Measurements from ENCODE around the gene PRKAR2B.
A peak's percentile ranks its signal among the peaks of the same experiment; 100 is the strongest.

The PRKAR2B gene

DNA sequence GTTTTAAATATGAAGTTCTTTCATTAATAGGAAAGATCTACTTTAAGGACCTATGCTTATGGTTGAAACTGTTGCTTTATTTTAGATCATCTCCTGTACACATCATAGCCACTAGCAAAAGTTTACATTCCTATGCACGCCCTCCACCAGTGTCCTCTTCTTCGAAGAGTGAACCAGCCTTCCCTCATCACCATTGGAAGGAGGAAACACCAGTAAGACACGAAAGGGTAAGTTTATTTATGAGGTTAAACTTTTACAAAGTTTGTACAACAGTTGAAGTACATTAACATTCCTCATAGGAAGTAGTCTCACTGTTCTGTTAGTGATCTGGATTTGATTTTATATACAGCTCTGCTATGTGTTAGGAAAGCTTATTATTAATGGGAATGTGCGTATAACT, 141.2 kb downstream of the PRKAR2B start:
- no peak for DNase-seq (ENCODE audit: low spot score)

DNA sequence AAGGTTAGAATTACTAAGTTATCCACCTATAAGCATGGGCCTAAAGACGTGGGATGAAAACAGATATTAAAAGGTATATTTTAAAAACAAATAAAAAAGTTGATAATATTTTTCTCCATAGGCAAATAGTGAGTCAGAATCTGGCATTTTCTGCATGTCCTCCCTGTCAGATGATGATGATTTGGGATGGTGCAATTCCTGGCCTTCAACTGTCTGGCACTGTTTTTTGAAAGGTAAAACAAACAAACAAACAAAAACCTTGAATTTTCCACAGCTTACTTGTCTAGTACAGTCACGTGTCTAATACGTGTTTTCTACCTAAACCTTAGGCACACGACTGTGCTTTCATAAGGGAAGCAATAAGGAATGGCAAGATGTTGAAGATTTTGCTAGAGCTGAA, 141.7 kb downstream of the PRKAR2B start:
- no peak for DNase-seq (ENCODE audit: low spot score)

DNA sequence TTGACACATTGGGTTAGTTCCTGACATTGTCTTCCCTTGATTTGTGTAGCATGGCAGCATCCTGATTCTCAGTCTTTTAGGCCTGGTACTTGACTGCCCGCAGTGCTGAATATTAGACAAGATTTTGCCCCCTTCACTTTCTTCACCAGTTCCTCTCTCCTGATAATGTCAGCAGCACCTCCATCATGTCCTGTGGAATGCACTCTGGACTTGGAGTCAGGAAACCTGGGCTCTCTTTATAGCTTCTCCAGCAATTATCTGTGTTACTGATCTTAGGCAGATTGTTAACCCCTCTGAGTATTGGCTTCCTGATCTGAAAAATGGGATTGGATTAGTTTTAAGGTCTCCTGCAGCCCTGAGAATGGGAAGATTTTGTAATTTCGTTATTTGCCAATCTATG, 143.3 kb downstream of the PRKAR2B start:
- no peak for DNase-seq (ENCODE audit: low spot score)

DNA sequence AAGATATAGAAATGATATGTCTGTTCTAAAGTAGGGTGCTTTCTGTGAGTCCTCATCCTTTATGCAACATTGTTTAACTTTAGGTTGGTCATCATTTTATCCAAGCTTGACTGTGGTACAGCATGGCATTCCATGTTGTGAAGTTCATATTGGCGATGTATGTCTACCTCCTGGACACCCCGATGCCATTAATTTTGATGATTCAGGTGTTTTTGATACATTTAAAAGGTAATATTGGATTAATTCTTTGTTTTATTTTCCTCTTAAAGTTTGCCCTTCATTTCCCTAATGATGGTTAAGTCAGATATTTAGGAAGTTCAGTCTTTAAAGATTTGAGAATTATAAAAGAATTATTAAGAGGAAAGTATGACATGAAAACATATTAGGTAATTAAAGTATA, 145.6 kb downstream of the PRKAR2B start:
- no peak for DNase-seq (ENCODE audit: low spot score)

DNA sequence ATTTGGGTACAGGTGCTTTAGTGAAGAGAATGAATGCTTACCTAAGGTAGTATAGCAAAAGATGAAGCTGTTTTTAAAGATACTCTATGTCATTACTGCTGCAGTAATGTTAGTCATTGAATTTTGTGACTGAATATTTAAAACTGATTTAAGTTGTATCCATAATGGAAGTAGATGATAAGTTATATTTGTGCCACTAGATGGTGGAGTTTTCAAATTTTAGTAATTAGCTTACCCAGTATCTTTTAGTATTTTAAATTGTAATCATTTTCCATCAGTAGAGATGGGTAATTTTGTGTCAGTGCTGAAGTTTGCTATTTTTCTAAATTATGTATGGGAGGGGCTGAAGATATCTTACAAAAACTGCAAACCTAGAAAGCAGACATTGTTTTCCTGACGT, 149.5 kb downstream of the PRKAR2B start:
- no peak for DNase-seq (ENCODE audit: low spot score)

DNA sequence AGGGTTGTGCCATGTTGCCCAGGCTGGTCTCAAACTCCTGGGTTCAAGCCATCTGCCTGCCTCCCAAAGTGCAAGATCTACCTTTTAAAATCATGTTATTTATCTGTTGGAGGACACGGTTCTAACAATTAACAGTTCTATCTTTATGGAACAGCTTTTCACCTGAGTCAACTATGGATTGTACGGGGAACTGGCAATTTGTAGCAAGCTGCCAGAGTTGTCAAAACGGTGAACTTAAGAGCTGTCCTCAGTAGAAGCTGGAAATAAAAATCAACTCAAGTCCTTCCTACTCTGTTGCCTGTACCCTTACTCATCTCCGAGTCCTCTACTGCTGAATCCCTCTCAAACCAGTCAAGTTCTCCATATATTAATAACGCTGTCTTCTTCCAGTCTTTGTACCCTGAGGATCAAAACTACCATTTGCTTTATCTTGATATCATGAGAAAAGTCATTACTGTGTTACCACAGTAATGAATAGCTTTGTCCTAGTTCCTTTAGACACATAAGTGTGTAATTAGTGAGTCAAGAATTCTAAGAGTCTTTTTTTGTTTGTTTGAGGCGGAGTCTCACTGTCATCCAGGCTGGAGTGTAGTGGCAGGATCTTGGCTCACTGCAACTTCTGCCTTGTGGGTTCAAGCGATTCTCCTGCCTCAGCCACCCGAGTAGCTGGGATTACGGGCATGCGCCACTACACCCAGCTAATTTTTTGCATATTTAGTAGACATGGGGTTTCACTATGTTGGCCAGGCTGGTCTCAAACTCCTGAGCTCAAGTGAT, 152.5 kb downstream of the PRKAR2B start:
- no peak for DNase-seq (ENCODE audit: low spot score)

DNA sequence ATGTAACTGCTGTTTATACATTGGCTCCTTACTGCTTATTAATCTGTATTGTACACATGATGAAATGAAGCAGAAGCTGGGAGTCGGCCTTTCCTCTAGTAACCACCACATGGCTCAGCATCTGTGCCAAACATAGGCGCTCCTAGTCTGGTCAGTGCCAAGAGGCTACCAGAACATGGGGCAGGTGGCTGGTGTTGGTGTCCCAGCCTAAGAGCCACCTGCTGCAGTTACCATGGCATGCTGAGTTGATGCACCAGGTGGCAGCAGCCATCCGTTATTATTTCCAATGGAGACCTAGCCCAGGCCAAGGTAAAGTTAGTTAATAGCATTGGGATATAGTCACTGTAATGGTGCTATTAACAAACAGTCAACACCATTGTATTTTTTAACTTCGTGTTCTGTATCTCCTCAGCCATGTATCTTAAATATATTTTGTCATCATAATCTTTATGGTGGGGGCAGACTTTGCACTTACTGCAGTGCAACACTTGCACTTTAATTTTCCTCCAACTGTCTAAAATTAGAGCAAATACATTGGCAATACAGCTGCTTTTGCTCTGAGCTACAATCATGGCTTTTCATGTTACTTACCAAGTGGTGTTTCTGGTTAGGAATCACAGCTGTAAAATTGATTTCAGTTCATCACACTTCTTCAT, 157.4 kb downstream of the PRKAR2B start:
- DNase-seq (ENCODE audit: low spot score): peak; percentile 63

DNA sequence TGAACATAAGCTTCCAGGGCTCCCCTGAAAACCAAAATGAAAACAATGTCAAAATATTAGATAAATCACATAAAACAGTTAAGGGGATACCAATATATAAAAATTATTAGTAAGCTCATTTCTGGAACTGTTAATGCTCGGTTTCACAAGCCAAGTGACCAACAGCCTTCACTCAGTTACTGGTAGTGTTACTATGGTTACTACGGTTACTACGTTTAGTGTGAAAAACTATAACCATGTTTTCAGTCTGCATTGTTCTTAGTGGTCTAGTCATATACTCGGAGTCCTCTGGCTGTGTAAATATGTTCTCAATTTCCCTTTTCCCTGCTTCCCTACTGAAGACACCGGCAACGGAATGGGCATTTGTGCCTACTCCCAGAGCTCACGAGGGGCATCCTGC, 159.1 kb downstream of the PRKAR2B start:
- no peak for DNase-seq (ENCODE audit: low spot score)

DNA sequence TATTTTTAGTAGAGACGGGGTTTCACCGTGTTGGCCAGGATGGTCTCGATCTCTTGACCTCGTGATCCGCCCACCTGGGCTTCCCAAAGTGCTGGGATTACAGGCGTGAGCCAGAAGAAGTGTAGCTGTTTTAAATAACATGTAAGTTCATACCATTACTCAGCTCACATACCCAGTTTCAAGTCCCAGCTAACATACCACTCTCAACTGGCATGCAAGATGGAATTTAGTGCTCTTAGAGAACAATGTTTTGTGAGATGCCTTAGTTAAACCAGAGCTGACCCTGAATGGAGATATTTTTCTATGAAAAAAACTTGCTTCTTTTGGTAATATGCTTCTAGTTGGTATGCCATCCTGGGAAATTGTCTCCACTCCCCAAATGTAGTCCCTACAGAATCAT, 161.6 kb downstream of the PRKAR2B start:
- DNase-seq (ENCODE audit: low spot score): no peak

DNA sequence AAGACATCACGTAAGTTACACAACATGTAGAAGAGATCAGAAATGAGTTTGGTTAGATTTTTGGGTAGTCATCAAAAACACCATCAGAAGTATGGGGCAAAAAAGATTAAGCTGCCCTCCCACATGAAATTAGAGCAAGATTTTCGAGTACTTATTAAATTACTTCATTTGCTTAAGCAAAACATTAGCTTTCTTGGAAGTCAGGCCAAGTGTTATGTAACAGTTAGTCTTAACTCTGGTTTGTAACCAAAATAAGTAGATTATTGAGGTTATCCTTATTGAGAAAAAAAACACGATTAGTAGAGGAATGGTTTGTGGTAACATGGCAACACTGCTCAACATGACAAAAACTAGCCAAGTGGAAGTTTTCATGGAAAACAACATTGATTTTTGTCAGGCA, 162.2 kb downstream of the PRKAR2B start:
- no peak for DNase-seq (ENCODE audit: low spot score)

DNA sequence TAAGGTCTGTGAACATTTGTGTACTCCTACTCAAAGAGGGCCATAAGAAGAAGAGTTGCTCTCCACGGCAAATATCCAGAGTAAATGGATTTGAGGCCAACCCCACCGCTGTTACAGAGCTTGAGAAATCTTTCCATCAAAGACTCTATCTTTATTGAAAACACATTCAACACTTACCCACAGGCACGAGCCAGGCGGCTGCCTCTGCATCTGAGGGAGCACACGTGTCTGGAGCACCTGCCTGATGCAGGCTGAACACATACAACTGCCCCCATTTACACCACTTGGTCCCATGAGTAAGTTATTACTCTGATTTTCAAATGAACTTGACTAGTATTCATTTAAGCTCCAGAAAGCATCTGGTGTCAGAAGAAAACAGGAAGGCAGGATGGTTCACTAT, 163.0 kb downstream of the PRKAR2B start:
- DNase-seq (ENCODE audit: low spot score): no peak

DNA sequence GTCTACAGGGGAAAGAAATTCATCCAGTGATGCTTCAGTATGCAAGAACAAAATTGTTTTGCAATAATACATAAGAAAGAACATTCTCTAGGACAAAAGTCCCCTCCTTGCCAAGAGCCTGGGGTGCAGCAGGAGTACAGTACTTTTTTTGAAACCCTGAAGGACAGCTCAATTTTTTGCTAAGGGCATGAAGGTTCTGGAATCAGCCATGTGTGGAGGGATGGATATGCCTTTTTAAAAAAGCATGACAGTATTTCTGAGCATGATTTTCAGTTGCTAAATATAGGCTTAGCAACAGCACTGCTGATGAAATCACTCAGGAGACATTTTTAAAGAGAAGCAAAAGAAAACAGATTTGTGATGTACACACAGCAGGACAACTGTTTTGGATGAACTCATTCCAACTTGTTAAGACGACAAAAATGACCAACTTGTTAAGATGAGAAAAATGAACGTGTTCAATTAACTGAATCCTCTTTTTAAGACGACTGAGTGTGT, 163.6 kb downstream of the PRKAR2B start:
- DNase-seq (ENCODE audit: low spot score): peak; percentile 23

DNA sequence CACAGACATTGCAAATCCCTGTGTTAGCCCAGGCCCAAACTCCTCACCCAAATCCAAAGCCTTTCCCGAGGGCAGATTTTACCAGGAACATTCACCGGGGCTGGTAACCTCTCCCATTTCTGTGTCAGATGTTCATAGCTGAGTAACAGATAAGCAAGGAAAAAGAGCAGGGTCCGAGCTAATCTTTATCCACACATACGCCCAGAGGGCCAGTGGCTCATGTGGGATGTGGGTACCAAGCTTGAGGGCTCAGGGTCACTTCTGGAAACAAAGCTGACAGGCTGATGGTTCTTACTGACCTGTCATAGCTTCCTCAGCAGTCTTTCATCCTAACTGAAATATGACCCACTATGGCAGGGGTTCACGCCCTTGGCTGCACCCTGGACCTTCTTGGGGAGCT, 164.1 kb downstream of the PRKAR2B start:
- DNase-seq (ENCODE audit: low spot score): no peak

DNA sequence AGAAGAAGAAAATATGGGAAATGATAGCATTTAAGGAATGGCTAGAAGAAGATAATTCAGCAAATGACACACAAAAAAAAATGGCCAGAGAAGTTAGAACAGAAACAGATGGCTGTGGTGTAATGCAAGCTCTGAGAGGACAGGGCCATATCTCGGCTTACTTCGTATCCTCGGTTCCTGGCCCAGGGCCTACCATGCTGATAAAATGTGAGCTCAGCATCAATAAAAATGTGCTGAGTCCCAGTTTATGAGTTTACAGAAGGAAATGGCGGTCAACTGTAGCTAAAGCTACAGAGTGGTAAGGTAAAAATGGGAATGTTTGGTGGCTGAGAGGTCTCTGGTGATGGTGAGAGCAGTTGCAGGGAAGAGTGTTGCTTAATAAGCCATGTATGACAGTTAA, 165.1 kb downstream of the PRKAR2B start:
- no peak for DNase-seq (ENCODE audit: low spot score)

DNA sequence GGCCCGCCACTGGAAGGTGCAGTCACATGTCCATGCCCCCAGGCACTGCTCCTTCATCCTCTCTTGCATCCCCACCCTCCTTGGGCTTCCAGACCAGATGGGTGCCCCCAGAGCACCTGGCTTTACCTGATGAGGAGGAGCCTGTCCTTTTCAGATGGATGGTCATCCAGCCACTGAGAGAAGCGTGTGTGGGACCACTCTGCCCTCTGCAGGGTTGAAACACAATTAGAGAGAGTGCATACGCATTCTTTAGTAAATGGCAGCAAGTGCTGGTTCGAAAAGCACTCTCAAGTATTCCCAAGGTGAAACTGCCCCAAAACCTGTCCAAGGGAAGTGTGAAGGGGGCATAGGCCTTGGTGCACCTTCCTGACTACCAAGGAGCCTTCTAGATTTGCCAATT, 165.9 kb downstream of the PRKAR2B start:
- DNase-seq (ENCODE audit: low spot score): no peak

All from Ammon's horn (tissue), 1 donor.